H1 (cell line): ENCODE measurements around the gene C11orf58. TPM values are rescaled to one million over a fixed set of nuclear protein-coding genes. Genes with fewer than 3 reads are reported as not detected.

Source experiments
- CTCF ChIA-PET: fragments of 300-600 bp; sonication (Branson Sonifier 250); formaldehyde crosslinking; loops from one replicate; lab custom pipeline; 2021; ENCODE audit not compliant: partially characterized antibody; lab: Charles Lee
- POLR2A ChIA-PET: fragments of 300-600 bp; sonication (Branson Sonifier 250); formaldehyde crosslinking; loops from one replicate; lab custom pipeline; 2021; ENCODE audit warnings: inconsistent platforms; ENCODE audit not compliant: partially characterized antibody; lab: Charles Lee
- DNase-seq, 2 experiments: peaks; one replicate each; pipeline versions ENCODE4 v3.0.0 to v3.0.0-alpha.2; 2010 to 2022; ENCODE audit warnings: low spot score in 2 of 2, low read depth in 1 of 2, mixed read lengths in 1 of 2
- FAIRE-seq: peaks from 2 replicates; lab custom pipeline; 2011; peaks lifted over from hg19 to GRCh38; lab: Jason Lieb, UNC
- H2AFZ ChIP-seq: 2 replicates; pipeline ENCODE4 v1.8.1; 2012; ENCODE audit warnings: low read length, inconsistent platforms
- H2AK5ac ChIP-seq: 2 replicates; pipeline ENCODE4 v1.6.1; 2013; ENCODE audit warnings: low read depth, low read length
- H2BK120ac ChIP-seq: replicated peaks from 2 replicates; pipeline ENCODE3; 2013; ENCODE audit warnings: low read depth, low read length, inconsistent platforms
- H2BK12ac ChIP-seq: 2 replicates; pipeline ENCODE4 v1.6.1; 2013; ENCODE audit warnings: low read depth, low read length
- H2BK15ac ChIP-seq: 2 replicates; pipeline ENCODE4 v1.6.1; 2013; ENCODE audit warnings: low read length
- H2BK20ac ChIP-seq: 2 replicates; pipeline ENCODE4 v1.6.1; 2013; ENCODE audit warnings: low read length
- H2BK5ac ChIP-seq: 2 replicates; pipeline ENCODE4 v1.6.1; 2013; ENCODE audit warnings: low read depth, low read length
- H3K14ac ChIP-seq: 2 replicates; pipeline ENCODE4 v1.6.1; 2013; ENCODE audit warnings: inconsistent platforms; ENCODE audit not compliant: insufficient read length
- H3K18ac ChIP-seq: 2 replicates; pipeline ENCODE4 v1.6.1; 2013; ENCODE audit warnings: low read length; ENCODE audit errors: extremely low read depth
- H3K23ac ChIP-seq: 2 replicates; pipeline ENCODE4 v1.6.1; 2013; ENCODE audit warnings: inconsistent platforms; ENCODE audit not compliant: insufficient read length
- H3K23me2 ChIP-seq: 2 replicates; pipeline ENCODE4 v1.6.1; 2013; ENCODE audit warnings: low read depth, low read length
- H3K27ac ChIP-seq: 2 replicates; pipeline ENCODE4 v1.6.1; 2011; ENCODE audit warnings: low read depth, low read length, inconsistent platforms
- H3K27me3 ChIP-seq, 4 experiments: replicated peaks in 1 of 4; 1 replicate in 1 of 4; 2 replicates in 3 of 4; pipeline versions ENCODE4 v1.6.1 to v1.8.1; 2011 to 2013; ENCODE audit warnings: low read length in 3 of 4, mild to moderate bottlenecking in 3 of 4, inconsistent platforms in 2 of 4, mixed read lengths in 2 of 4, moderate library complexity in 1 of 4; ENCODE audit not compliant: control insufficient read depth in 3 of 4, insufficient read depth in 3 of 4; ENCODE audit errors: extremely low read depth in 1 of 4
- H3K36me3 ChIP-seq, 4 experiments: 2 replicates each; pipeline versions ENCODE4 v1.6.1 to v1.8.1; 2011 to 2013; ENCODE audit warnings: mild to moderate bottlenecking in 4 of 4, low read length in 3 of 4, moderate library complexity in 2 of 4, control low read depth in 1 of 4, inconsistent platforms in 1 of 4; ENCODE audit not compliant: insufficient read depth in 4 of 4, control insufficient read depth in 2 of 4
- H3K4ac ChIP-seq: replicated peaks from 2 replicates; pipeline ENCODE3; 2013; ENCODE audit warnings: low read length, low read depth, mixed read lengths, inconsistent platforms; ENCODE audit not compliant: insufficient read length
- H3K4me1 ChIP-seq, 4 experiments: replicated peaks in 1 of 4; 1 replicate in 1 of 4; 2 replicates in 3 of 4; pipeline versions ENCODE4 v1.6.1 to v1.8.1; 2011 to 2013; ENCODE audit warnings: low read length in 3 of 4, inconsistent platforms in 2 of 4, mixed read lengths in 1 of 4; ENCODE audit not compliant: insufficient read depth in 4 of 4, control insufficient read depth in 3 of 4
- H3K4me2 ChIP-seq, 2 experiments: 2 replicates each; pipeline versions ENCODE4 v1.6.1 to v1.8.1; 2011 to 2013; ENCODE audit warnings: low read depth in 2 of 2, low read length in 2 of 2, control low read depth in 1 of 2, inconsistent platforms in 1 of 2, mild to moderate bottlenecking in 1 of 2; ENCODE audit not compliant: insufficient read depth in 1 of 2
- H3K4me3 ChIP-seq, 4 experiments: fragments of 200-600, 300-600 bp in 1 of 4; sonication (generic), shearing (Covaris generic), sonication (Bioruptor Twin) in 1 of 4; 2 replicates each; pipeline versions ENCODE4 v1.5.1 to v1.8.1; 2011 to 2016; ENCODE audit warnings: low read length in 4 of 4, low read depth in 3 of 4, control low read depth in 2 of 4, inconsistent platforms in 2 of 4, mild to moderate bottlenecking in 2 of 4, mixed read lengths in 1 of 4, moderate library complexity in 1 of 4; ENCODE audit not compliant: insufficient read depth in 2 of 4; ENCODE audit errors: extremely low read depth in 1 of 4
- H3K56ac ChIP-seq: replicated peaks from 2 replicates; pipeline ENCODE3; 2013; ENCODE audit warnings: low read depth, mild to moderate bottlenecking, mixed read lengths, low read length, inconsistent platforms; ENCODE audit not compliant: insufficient read length
- H3K79me1 ChIP-seq: 2 replicates; pipeline ENCODE4 v1.6.1; 2013; ENCODE audit warnings: low read depth, low read length, control low read depth
- H3K79me2 ChIP-seq, 2 experiments: 2 replicates each; pipeline versions ENCODE4 v1.6.1 to v1.8.1; 2012 to 2013; ENCODE audit warnings: low read length in 2 of 2, mild to moderate bottlenecking in 2 of 2, inconsistent platforms in 1 of 2; ENCODE audit not compliant: insufficient read depth in 2 of 2, control insufficient read depth in 1 of 2
- H3K9ac ChIP-seq, 4 experiments: replicated peaks in 1 of 4; 1 replicate in 1 of 4; 2 replicates in 3 of 4; pipeline versions ENCODE4 v1.6.1 to v1.8.1; 2011 to 2013; ENCODE audit warnings: low read depth in 3 of 4, low read length in 3 of 4, control low read depth in 2 of 4, mild to moderate bottlenecking in 2 of 4, moderate library complexity in 2 of 4, inconsistent platforms in 1 of 4; ENCODE audit errors: extremely low read depth in 1 of 4
- H3K9me3 ChIP-seq, 2 experiments: 2 replicates each; pipeline versions ENCODE4 v1.6.1 to v1.8.1; 2012 to 2013; ENCODE audit warnings: mild to moderate bottlenecking in 2 of 2, moderate library complexity in 2 of 2, control low read depth in 1 of 2, inconsistent platforms in 1 of 2, low read depth in 1 of 2, low read length in 1 of 2, mixed read lengths in 1 of 2; ENCODE audit not compliant: insufficient read depth in 2 of 2
- H4K20me1 ChIP-seq, 2 experiments: replicated peaks in 1 of 2; 2 replicates each; pipeline versions ENCODE3 to v1.8.1; 2011 to 2013; ENCODE audit warnings: inconsistent platforms in 2 of 2, low read length in 2 of 2, mild to moderate bottlenecking in 1 of 2; ENCODE audit not compliant: insufficient read depth in 2 of 2, control insufficient read depth in 1 of 2
- H4K5ac ChIP-seq: 2 replicates; pipeline ENCODE4 v1.6.1; 2013; ENCODE audit warnings: low read length, low read depth, mixed read lengths, inconsistent platforms; ENCODE audit not compliant: insufficient read length
- H4K8ac ChIP-seq: 2 replicates; pipeline ENCODE4 v1.8.0; 2013; ENCODE audit warnings: mild to moderate bottlenecking, moderate library complexity, low read length, inconsistent platforms; ENCODE audit not compliant: insufficient read depth; ENCODE audit errors: extremely low read depth
- H4K91ac ChIP-seq: replicated peaks from 2 replicates; pipeline ENCODE3; 2013; ENCODE audit warnings: low read length, mixed read lengths, inconsistent platforms; ENCODE audit not compliant: insufficient read length
- CBX8 ChIP-seq: fragments of 300-800, 300-1000 bp; sonication (generic); IDR thresholded peaks from 2 replicates; pipeline ENCODE4 v1.7.1; 2016; ENCODE audit warnings: low read depth, low read length, borderline replicate concordance
- CEBPB ChIP-seq: IDR thresholded peaks from 2 replicates; pipeline ENCODE4 v1.6.1; 2012; ENCODE audit warnings: low read depth, low read length
- EP300 ChIP-seq, 2 experiments: IDR thresholded peaks; 1 replicate in 1 of 2; 2 replicates in 1 of 2; pipeline ENCODE4 v1.6.1; 2011 to 2012; ENCODE audit warnings: low read depth in 2 of 2, low read length in 2 of 2, mild to moderate bottlenecking in 2 of 2, borderline replicate concordance in 1 of 2, inconsistent platforms in 1 of 2, moderate library complexity in 1 of 2
- POLR2A ChIP-seq, 2 experiments: IDR thresholded peaks; 1 replicate in 1 of 2; 2 replicates in 1 of 2; pipeline ENCODE4 v1.6.1; 2011; ENCODE audit warnings: low read depth in 2 of 2, low read length in 2 of 2, mild to moderate bottlenecking in 2 of 2; ENCODE audit errors: control extremely low read depth in 1 of 2
- RBBP5 ChIP-seq: IDR thresholded peaks from 2 replicates; pipeline ENCODE4 v1.7.1; 2012; ENCODE audit warnings: low read depth, mild to moderate bottlenecking, inconsistent platforms, low read length, moderate library complexity, borderline replicate concordance
- SP2 ChIP-seq: IDR thresholded peaks from 2 replicates; pipeline ENCODE4 v1.6.1; 2012; ENCODE audit warnings: mild to moderate bottlenecking, low read length, inconsistent platforms
- SUZ12 ChIP-seq: fragments of 200-600 bp; sonication (generic); IDR thresholded peaks from 2 replicates; pipeline ENCODE4 v1.6.1; 2012; ENCODE audit warnings: mild to moderate bottlenecking, inconsistent platforms, low read length, moderate library complexity, mixed read lengths
- TEAD4 ChIP-seq: IDR thresholded peaks from 2 replicates; pipeline ENCODE4 v1.6.1; 2012; ENCODE audit warnings: low read depth, low read length, inconsistent platforms, mixed read lengths
- YY1 ChIP-seq: IDR thresholded peaks from 2 replicates; pipeline ENCODE4 v1.6.1; 2011; ENCODE audit warnings: low read depth, mild to moderate bottlenecking, low read length
- WGBS, 2 experiments: shearing (Covaris generic) in 1 of 2; methylation state at CpG; one replicate each; pipeline versions ENCODE4 v1.1.6 to v1.1.7; 2013 to 2015; ENCODE audit warnings: low lambda C conversion rate in 2 of 2, mixed read lengths in 2 of 2, inconsistent platforms in 1 of 2, low coverage in 1 of 2, missing lambda C conversion rate in 1 of 2; ENCODE audit not compliant: insufficient replicate concordance in 2 of 2, insufficient coverage in 1 of 2, insufficient read length in 1 of 2; ENCODE audit errors: extremely low coverage in 1 of 2, missing lambda C conversion rate in 1 of 2; 5-methylcytosine and 5-hydroxymethylcytosine counted together
- polyA plus RNA-seq, 7 experiments: library from polyadenylated mRNA; depleted of rRNA in 3 of 7; stranded (reverse) in 5 of 7; unstranded in 2 of 7; fragments of >200 nt in 5 of 7; fragments of 200-250 nt in 2 of 7; gene quantifications; 1 replicate in 5 of 7; 2 replicates in 1 of 7; 4 replicates in 1 of 7; pipeline versions ENCODE4 v1.2.1 to v1.2.3, GENCODE V29; 2011 to 2013; ENCODE audit warnings: missing spikeins in 2 of 7, mixed read lengths in 2 of 7
- total RNA-seq: library from RNA; stranded (reverse); fragmentation: NEBNext Ultra II Directional; extraction: Animal tissue kit (Norgen Biotek cat#: 25700); gene quantifications from 2 replicates; pipeline ENCODE4 v1.2.1, GENCODE V29; 2021
- TF ChIP-seq, protein P1 (sequence below): IDR thresholded peaks from 2 replicates; pipeline ENCODE4 v1.6.1; 2012; ENCODE audit warnings: inconsistent platforms
- TF ChIP-seq, protein P2 (sequence below), 3 experiments: IDR thresholded peaks; 1 replicate in 2 of 3; 2 replicates in 1 of 3; pipeline versions ENCODE4 v1.5.1 to v1.6.1; 2011; ENCODE audit warnings: low read length in 3 of 3, mild to moderate bottlenecking in 3 of 3, inconsistent platforms in 2 of 3, low read depth in 1 of 3, moderate library complexity in 1 of 3; ENCODE audit not compliant: insufficient read depth in 1 of 3; ENCODE audit errors: control extremely low read depth in 1 of 3

Gene C11orf58
- total and polyA plus RNA-seq, 2 of the 8 experiments (the other 6 are each of a cell fraction or from before 2014, with no cell fraction given): 70.7 to 181 TPM

DNA sequence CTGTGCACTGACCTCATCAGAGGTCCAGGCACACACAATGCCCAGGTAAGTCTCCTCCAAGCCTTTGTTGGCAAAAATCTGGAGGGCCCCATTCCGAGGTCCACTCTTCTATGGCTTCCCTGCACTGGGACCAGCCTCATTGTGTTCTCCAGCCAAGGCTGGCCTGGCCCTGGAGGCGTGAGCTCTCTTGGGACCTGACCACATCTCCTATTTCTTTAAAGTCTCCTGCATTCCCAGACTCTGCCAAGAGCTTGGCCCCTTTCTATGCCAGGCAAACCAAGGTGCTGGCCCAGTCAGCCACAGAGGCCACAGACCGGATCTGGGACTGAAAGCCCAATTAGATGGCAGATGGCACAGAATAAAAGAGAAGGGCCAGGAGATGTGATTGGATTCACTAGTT is 55.1 kb downstream of the C11orf58 start:
- 89% methylated on average over 3 of the region's 3 CpGs; no CpG with 5 or more reads in 1 of the 2 experiments for WGBS, 2 experiments
- DNase-seq (no peak), FAIRE-seq (no peak)
- no peaks in the 10 kb centered on the region for H3K23me2 ChIP-seq
- no peak overlapping the region for H2BK20ac ChIP-seq
- peaks cover 0 to 5% of the 10 kb centered on the region in 2 experiments for H4K20me1 ChIP-seq
- no peak overlapping the region for H2BK120ac ChIP-seq
- no peak overlapping the region; the same call in 1 of the 2 replicates for H4K8ac ChIP-seq
- no peak overlapping the region for H3K4ac ChIP-seq
- no peak overlapping the region for H2BK5ac ChIP-seq
- H3K27me3 ChIP-seq: no peaks in the 10 kb centered on the region
- H2AFZ ChIP-seq: no peak overlapping the region
- ChIA-PET CTCF (interaction anchor here (0.6 to 1.7 kb wide), 7 partner anchors 9 to 272 kb away, joined by 3 read pairs; no protein-coding TSS in a partner anchor), POLR2A (interaction anchor here (0.6 to 0.7 kb wide), 2 partner anchors 15 to 296 kb away, joined by 3 to 4 read pairs; no protein-coding TSS in a partner anchor)
- H3K56ac ChIP-seq: no peak overlapping the region
- H2BK15ac ChIP-seq: no peak overlapping the region
- no peak overlapping the region for H3K4me2 ChIP-seq
- no peaks in the 10 kb centered on the region for H3K79me2 ChIP-seq
- H3K9me3 ChIP-seq: no peaks in the 10 kb centered on the region
- no peak overlapping the region for H3K18ac ChIP-seq
- no peak overlapping the region for H3K9ac ChIP-seq
- H4K5ac ChIP-seq: no peak overlapping the region
- no peak overlapping the region for H3K27ac ChIP-seq
- no peak overlapping the region for H4K91ac ChIP-seq
- H3K79me1 ChIP-seq: no peaks in the 10 kb centered on the region
- no peak overlapping the region for H2BK12ac ChIP-seq
- no peak overlapping the region for H3K14ac ChIP-seq
- no peak overlapping the region for H2AK5ac ChIP-seq
- H3K4me3 ChIP-seq: no peak overlapping the region
- H3K36me3 ChIP-seq: peaks cover 0 to 14% (median 6%) of the 10 kb centered on the region in 4 experiments; a peak in 3 of 8 replicates
- no peak overlapping the region for H3K23ac ChIP-seq
- H3K4me1 ChIP-seq: no peaks in the 10 kb centered on the region
- TF ChIP-seq, protein P1, sequence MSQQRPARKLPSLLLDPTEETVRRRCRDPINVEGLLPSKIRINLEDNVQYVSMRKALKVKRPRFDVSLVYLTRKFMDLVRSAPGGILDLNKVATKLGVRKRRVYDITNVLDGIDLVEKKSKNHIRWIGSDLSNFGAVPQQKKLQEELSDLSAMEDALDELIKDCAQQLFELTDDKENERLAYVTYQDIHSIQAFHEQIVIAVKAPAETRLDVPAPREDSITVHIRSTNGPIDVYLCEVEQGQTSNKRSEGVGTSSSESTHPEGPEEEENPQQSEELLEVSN: no peak
- TF ChIP-seq SP2 (no peak), EP300 (IDR thresholded peaks at IDR 0.05; ENCODE audit: borderline replicate concordance in 1 of 2, low read depth in 2 of 2, low read length in 2 of 2) (no peak), POLR2A (IDR thresholded peaks at IDR 0.05; ENCODE audit: control extremely low read depth in 1 of 2, low read depth in 2 of 2, low read length in 2 of 2) (no peak), TEAD4 (no peak), CEBPB (no peak), CBX8 (no peak), SUZ12 (no peak), RBBP5 (no peak), YY1 (no peak)
- TF ChIP-seq, protein P2, sequence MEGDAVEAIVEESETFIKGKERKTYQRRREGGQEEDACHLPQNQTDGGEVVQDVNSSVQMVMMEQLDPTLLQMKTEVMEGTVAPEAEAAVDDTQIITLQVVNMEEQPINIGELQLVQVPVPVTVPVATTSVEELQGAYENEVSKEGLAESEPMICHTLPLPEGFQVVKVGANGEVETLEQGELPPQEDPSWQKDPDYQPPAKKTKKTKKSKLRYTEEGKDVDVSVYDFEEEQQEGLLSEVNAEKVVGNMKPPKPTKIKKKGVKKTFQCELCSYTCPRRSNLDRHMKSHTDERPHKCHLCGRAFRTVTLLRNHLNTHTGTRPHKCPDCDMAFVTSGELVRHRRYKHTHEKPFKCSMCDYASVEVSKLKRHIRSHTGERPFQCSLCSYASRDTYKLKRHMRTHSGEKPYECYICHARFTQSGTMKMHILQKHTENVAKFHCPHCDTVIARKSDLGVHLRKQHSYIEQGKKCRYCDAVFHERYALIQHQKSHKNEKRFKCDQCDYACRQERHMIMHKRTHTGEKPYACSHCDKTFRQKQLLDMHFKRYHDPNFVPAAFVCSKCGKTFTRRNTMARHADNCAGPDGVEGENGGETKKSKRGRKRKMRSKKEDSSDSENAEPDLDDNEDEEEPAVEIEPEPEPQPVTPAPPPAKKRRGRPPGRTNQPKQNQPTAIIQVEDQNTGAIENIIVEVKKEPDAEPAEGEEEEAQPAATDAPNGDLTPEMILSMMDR (IDR thresholded peaks at IDR 0.05; ENCODE audit: control extremely low read depth in 1 of 3, insufficient read depth in 1 of 3, low read depth in 1 of 3, low read length in 3 of 3): no peak
